Mucosa of gallbladder (tissue), 1 donor: ENCODE measurements around the gene MPZ. TPM values are rescaled to one million over a fixed set of nuclear protein-coding genes. Genes with fewer than 3 reads are reported as not detected.
A peak's percentile ranks its signal among the peaks of the same experiment; 100 is the strongest.
"Not testable (repeated sequence)": the region's sequence is repeated elsewhere in the genome, so short reads cannot be mapped to it uniquely, and the experiment has no call there.

Source experiments
- DNase-seq: peaks from one replicate; pipeline ENCODE4 v3.0.0-alpha.2; 2020; ENCODE audit warnings: low spot score
- total RNA-seq: library from RNA; stranded (reverse); gene quantifications from one replicate; pipeline ENCODE4 v1.2.1, GENCODE V29; 2021
- donor health status: DM: no; HTN: no; CAD: no.

MPZ gene
- total RNA-seq, 1 donor from 2014 or later: 9.0 TPM

GRCh38 chr1:161299347-161299746 lies 10.4 kb downstream of the MPZ start:
- DNase-seq: no peak

GRCh38 chr1:161298116-161298515 lies 11.7 kb downstream of the MPZ start:
- DNase-seq: no peak

DNA sequence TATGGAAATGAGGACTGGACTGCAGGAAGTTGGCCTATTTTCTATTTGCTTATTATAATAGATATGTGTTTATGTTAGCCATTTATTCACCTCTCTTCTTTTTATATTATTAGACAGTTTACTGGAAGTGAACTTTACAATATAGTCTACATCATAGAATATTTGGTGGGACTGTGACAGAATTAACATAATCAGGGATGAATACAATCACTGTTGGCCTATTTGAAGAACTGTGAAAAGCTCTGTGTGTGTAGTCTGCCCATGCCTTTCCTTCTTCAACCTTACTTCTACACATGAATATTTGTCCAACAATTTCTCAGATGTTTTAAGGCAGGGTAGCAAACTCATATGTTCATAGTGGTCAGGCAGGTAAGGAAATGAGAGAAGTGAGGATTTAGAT lies 12.4 kb downstream of the MPZ start:
- DNase-seq: no peak

DNA sequence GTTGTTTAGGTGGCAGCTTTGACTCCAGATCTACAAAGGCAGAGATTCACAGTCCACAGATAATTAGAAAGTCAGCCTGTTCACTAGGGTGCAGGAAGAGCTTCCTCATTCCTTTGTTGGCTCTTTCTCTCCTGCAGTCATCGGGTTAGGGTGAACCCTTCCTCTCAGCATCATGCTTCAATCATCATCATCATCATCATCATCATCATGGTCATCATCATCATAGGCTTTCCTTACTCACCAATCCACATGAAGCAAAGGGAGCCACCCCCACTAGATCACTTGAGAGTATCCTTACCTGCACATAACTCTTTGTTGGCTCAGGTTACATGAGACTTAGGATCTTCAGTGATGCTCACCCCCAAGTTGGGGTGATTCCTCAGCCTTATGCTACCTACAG lies 19.0 kb downstream of the MPZ start:
- DNase-seq: no peak

DNA sequence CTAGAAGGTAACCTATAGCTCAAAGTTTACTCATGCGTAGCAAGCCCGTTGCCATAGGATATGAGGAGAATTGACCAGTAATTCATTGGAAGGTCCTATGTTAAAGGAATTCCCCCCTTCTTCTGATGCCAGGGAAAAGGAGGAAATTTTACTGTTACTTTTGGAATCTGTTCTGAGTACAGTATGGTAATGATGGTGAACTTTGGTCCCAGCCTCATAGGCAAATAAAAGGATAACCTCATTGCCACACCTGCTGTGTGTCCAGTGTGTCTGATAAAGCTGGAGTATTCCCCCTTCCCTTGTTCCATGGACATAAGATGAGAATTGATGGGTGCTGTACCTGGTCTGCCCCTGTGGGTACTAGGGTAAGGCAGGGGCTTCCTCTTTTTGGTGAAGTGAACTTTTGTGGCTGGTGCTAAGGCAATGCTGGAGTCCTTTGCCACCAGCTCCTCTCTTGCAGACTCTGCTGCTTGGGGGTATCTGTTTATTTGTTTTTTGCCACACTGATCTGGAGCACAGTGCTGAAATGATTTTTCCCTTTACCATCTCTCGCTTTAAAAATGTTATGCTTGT lies 22.2 kb downstream of the MPZ start:
- DNase-seq: no peak

GRCh38 chr1:161285521-161285920 lies 24.2 kb downstream of the MPZ start:
- no peak for DNase-seq

DNA sequence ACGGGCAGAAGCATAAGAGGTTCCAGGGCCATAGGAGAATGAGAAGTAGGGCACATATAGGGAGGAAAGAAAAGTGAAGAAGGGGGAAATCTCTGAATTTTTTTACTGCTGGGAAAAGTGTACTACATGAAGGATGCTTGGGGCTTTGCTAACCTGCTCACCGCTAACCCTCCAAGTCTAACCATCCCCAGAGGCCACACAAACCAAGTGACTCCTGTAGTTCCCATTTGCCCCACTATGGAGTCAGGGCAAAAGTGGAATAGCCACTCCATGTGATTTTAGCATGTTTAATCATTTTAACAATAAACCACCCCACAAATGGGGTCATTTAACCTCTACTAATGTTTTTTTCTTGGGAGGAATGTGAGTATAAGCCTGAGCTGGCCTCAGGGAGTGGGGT lies 24.7 kb downstream of the MPZ start:
- no peak for DNase-seq

DNA sequence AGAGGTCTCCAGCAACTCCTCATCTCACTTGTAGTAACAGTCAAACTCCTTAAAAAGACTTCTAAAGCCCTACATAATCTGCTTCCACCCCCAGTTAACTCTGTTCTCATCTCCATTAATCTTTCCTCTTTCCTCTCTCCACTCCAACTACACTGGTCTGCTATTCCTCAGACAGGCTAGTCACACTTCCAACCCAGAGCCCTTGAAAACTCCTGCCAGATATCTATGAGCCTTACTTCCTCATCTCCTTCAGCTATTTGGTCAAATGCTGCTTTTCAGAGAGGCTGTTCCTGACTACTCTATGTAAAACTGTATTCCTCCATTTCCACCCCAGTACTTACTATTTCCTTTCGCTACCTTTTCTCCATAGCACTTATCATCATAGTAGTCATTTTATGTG lies 26.8 kb downstream of the MPZ start:
- no peak for DNase-seq

GRCh38 chr1:161274874-161275273 lies 34.9 kb downstream of the MPZ start:
- no peak for DNase-seq

- DNase-seq: no peak
Measured at GRCh38 chr1:161273402-161273801, 36.4 kb downstream of the MPZ start.

GRCh38 chr1:161267321-161267720 lies 42.4 kb downstream of the MPZ start:
- no peak for DNase-seq

DNA sequence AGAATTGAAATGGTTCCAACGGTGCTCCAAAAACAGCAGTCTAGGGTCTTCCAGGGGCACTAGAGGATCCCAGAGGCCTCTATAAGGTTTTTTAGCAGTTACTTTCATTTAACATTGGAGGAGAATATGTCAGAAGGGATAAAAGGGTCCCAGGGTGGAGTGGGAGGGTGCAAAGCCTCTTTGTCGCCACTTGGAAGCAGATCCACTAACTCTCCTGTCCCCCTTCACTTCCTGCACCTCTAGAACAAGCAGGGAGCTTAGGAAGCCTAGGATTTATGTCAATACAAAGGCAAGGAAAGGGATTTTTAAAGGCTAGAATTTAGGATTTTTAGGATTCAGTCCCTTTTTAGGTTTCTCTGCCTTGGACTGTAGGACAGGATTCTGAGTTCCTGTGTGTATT lies 42.9 kb downstream of the MPZ start:
- no peak for DNase-seq

GRCh38 chr1:161266202-161266601 lies 43.6 kb downstream of the MPZ start:
- DNase-seq: no peak

DNA sequence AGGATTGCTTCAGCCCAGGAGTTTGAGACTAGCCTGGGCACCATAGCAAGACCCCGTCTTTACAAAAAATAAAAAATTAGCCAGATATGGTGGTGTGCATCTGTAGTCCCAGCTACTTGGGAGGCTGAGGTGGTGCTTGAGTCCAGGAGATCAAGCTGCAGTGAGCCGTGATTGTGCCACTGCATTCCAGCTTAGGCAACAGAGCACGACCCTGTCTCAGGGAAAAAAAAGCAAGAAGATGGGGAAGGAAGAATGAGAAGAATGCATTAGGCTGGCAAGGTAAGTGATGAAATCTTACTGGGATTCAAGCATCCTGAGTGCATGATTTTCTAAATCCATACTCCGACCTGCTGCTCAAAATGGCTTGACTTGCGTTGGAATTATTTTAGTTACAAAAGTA lies 44.5 kb downstream of the MPZ start:
- no peak for DNase-seq

DNA sequence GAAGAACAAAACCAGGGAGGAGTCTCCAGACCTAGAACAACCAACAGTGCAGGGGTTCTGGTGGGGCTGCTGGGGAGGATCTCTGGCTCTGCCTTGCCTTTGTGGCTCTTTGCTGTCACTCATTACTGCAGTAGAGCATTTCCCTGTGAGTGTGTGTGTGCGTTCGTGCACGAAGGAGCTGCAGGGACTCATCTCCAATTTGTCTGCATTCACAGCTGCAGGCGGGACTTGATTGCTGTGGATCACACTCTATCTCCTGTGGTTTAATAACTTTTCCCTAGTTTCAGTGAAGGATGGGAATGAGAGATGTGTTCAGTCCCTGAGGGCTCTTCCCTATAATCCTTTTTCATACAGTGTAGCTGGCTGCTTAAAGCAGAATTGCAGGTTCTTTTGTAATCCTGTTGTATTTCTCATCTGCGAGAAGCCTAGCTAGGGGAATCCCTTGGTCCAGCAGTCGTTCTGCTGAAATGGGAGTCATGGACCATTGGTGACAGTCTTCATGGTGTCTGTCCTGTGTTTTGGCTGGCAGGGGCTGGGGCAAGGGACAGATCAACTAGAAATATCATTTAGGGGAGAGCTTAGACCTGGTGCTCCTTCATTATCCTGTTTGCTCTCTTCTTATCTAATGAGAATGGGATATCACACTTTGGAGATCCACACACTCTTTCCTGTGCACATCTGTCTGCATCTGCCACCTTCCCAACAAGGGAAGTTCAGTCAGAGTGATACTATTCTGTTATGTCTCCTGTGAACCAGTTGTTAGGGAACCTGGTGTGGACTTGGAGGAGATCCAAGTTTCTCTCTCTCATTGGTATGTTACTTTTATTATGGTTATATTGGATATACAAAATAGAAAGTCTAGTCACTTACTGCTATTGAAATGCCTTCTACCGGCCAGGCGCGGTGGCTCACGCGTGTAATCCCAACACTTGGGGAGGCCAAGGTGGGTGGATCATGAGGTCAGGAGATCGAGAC lies 48.2 kb downstream of the MPZ start:
- no peak for DNase-seq

DNA sequence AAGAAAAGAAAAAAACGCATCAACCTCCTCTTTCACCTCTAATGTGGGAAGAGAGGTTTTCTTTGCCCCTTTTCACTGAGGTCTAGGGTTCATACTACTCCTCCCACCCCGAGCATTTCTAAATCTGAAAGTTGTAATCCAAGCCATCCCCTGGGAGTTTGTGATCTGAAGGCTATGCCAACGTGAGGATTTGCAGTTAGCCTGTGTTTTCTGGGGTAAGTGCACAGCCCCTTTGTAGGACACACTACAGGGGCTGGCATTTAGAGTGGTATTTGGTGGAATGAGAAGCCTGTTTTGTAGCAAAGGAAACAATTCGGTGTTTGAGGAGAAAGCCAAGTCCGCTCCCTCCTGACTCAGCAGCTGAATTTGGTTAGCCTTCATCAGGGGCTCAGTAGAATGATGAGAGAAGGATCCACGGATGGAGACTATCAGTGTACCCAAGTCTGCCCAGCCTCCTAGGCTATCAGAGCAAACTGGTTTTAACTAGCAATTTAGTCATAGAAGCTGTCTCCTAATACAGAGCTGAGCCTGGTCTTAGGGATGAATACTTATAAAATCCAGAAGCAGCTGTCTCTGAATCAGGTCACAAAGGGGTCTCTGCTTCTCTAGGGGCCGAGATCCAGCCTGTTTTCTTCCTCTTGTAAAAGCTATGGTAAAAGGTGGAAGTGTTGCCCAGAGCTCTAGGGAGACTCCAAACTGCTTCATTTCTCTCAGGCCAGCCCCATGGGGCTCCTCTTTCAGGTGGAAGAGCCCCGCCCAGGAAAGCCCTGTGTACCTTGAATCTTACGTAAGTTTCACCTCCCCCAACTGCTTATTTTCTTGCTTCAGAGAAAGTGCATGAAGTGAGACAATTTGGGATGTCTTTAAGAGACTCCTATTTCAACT lies 49.1 kb downstream of the MPZ start:
- DNase-seq: no peak

DNA sequence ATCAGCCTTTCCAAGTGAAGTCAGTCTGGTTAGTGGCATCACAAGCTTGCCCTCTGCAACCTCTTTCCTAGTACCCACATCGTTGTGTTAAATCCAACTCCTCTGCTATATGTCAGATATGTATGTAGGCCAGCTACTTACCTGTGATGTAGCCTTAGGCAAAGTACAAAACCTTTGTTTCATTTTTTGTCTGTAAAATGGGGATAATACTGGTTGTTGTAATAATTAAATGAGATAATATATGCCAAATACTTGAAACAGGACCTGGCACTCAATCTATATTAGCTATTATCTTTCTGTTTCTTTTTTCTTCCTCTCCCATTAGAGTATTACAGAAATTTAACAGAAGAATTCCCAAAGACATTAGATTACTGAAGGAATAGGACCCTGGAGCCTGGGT lies 50.0 kb downstream of the MPZ start:
- no peak for DNase-seq

- no peak for DNase-seq
Measured at GRCh38 chr1:161259345-161259702, 50.4 kb downstream of the MPZ start.

- peak; percentile 55 for DNase-seq
Measured at GRCh38 chr1:161258439-161259344, 51.1 kb downstream of the MPZ start, which contains the start of gene PCP4L1. Gene PCP4L1 (plus strand): TSS chr1:161258745. CDS start chr1:161258975, 230 bp downstream.

DNA sequence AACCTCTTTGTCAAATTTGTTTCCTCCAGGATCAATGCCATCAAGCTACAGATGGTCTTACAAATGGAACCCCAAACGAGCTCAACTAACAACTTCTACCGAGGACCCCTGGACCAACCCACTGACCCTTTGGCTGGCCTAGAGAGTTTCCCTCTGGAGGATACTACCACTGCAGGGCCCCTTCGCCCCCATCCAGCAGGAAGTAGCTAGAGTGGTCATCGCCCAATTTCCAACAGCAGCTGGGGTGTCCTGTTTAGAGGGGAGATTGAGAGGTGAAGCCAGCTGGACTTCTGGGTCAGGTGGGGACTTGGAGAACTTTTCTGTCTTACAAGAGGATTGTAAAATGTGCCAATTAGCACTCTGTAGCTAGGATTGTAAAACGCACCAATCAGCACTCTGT lies 52.7 kb downstream of the MPZ start:
- not testable (repeated sequence) for DNase-seq

DNA sequence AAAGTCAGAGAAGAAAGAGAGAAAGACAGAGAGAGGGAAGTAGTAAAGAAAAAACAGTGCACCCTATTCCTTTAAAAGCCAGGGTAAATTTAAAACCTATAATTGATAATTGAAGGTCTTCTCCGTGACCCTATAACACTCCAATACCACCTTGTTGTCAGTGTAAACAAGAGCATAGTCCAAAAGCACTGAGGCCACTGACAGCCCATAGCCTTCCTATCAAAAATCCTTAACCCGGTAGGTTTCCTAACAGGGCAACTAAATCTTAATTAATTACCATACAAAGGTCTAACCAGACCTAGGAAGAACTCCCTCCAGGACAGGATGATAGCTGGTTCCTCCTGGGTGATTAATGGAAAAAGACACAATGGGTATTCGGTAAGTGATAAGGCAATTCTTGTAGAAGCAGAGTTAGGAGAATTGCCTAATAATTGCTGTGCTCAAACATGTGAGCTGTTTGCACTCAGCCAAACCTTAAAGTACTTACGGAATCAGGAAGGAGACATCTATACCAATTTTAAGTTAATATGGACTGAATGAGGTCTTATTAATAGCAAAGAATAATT lies 53.7 kb downstream of the MPZ start:
- not testable (repeated sequence) for DNase-seq
